T47D (cell line): ENCODE measurements around the gene STARD3.

ENCODE experiments used
- DNase-seq, 2 experiments: peaks; one replicate each; pipeline versions ENCODE4 v3.0.0 to v3.0.0-alpha.2; 2011 to 2012; ENCODE audit warnings: low read depth in 1 of 2, low spot score in 1 of 2
- JUND ChIP-seq: IDR thresholded peaks from 2 replicates; pipeline ENCODE4 v1.6.1; 2012; ENCODE audit warnings: low read depth
- in situ Hi-C: cut with HindIII; loops from 2 replicates; pipeline ENCODE4 v1.10.0; 2016; ENCODE audit warnings: low sequenced_read_pairs, low pct_unique_long_range_greater_than_20kb

The STARD3 gene

DNA sequence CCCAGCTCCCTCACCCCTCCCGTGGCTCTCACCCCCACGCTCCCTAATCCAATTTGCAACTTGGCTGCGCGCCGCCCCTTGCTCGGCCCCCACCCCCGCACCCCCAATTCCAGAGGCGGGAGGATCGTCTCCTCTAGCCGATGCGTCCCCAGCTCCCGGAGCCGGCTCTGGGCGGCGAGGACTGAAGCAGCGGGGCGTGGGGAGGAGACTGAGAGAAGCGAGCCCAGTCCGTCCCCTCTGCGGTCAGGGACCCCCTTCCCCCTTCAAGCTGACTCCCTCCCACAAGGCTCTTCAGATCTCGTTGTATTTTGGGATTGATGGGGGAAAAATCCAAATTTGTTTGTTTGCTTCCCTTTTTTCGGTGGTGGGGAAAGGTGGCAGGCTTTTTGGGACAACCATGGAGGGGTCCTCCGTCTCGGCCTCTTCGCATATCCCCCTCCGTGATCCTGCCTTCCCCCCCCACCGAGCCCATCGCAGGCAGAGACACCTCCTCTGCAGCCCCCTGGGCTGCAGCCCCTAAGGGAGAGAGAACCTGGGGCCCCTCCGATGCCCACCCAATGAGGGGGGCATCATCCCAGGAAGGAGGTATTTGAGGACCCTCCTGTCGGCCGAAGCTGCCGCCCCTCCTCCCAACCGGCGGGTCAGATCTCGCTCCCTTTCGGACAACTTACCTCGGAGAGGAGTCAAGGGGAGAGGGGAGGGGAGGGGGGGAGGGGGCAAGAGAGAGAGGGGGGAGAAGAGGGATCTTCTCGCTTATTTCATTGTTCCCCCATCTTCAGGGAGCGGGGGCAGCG, 29.7 kb upstream of the STARD3 start:
- in situ Hi-C loops, result no loop called here
- no peak for DNase-seq
- TF ChIP-seq JUND, result no peak

DNA sequence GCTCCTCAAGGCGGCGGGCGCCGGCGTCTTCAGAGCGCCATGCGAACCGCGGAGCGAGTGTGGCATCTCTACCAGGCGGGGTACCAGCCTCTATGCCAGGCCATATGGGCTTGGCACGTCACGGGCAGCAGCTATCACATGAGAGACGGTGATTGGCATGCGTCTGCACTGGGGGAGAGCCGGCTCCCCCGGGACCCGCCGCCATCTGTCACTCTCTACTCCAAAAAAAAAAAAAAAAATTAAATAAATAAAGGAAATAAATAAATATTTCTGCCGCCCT, 29.2 kb upstream of the STARD3 start, which contains the start of gene NEUROD2:
Gene NEUROD2 (minus strand): TSS at position 70 of the 280 bp plus-strand sequence. CDS start 1,321 bp downstream, outside the sequence.
- no peak for DNase-seq
- in situ Hi-C loops, result no loop called here
- TF ChIP-seq JUND, result no peak

DNA sequence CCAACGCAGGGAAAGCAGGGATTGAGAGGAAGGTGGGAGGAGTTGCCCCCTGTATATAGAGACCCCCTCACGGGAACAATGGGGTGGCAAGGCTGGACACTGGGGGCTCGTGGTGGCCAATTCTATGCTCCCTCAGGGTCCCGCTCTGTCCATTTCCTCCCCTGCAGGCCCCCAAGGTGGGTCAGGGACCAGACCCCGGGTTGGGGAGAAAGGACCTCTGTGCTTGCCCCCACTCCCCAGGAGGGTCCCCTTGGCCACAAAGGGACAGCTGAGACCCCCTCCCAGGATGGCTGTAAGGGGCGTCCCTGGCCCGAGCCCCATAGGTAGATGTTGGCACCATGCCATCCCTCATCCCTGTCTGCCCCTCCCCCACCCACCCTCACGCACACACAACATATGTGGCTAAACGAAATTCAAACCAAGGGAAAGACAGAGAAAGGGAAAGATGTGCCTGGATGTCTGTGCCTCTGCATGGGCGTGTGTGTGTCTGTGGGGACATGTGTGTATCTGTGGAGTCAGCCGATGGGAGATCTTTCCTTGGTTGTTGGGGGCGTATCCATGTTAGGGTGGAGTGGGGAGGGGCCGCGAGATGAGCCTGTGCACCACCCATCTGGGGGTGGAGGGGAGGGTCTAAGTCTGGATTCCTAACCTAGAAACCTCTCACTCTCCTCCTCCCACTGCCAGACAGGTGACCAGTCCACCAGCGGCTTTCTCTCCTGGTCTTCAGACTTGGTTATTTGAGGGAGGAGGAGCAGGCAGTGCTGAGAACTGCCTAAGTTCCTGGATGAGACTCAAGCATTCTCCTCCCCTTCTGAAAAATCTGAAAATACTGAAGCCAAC, 28.6 kb upstream of the STARD3 start:
- TF ChIP-seq JUND, result no peak

DNA sequence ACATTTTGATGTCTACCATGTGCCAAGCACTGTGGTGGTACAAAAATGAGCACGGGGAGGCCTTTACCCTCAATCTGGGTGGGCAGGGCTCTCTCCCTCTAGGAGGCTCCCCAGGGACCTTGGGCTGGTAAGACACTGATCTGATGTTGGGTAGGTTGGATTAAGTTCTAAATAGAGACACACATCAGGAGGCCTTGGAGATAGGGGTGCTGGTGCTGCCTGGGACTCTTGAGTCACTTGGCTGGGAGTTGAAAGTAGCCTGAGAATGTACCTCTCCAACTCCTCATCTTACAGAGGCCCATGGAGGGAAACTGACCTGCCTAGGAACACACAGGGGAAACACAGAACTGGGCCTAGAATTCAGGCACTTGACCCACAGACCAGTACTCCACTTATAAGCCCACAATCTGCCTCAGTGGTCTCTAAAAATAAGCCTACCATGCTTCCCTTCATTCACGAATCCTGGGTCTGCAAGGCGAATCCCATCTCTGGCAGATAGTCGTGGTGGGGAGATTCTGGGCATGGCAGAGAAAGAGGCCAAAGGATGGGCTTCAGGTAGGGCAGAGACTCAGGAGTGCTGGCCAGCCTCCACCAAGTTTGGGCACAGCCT, 27.4 kb upstream of the STARD3 start:
- TF ChIP-seq JUND, result no peak
- in situ Hi-C loops, result no loop called here
- DNase-seq, result no peak

More for the DNA sequence above, 28.6 kb upstream of the STARD3 start:
- DNase-seq, result no peak
- in situ Hi-C loops, result no loop called here

DNA sequence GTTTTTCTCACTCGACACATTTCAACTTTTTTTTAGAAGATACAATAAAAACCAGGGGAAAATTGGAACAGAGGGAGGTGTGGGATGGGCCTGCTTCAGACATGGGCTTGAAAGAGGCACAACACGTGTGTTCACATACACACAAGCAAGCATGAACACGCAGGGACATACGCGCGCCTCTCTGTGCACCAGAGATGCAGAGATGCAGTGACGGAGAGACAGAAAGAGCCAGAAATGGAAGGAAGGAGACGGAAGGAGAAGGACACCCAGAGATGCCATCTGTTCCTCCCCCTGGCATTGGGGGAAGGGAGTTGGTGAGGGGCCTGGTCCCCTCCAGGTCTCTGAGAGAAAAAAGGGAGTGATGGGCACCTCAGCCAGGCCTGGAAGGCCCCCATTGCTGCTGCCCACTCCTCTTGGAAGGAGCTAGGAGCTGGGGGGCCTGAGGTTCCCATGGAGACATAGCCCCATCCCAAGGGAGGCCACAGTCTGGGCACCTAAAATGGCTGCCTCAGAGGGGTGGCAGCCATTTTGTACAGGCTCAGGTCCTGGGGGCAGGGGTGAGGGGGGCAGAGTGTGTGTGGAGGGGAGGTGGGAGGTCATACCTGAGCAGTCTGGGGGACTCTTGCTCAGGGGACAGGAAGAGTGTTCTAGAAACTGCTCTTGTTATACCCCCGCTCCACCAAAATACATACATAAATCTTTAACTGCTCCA, 25.4 kb upstream of the STARD3 start:
- in situ Hi-C loops, result no loop called here
- no peak for TF ChIP-seq JUND
- DNase-seq, result no peak

DNA sequence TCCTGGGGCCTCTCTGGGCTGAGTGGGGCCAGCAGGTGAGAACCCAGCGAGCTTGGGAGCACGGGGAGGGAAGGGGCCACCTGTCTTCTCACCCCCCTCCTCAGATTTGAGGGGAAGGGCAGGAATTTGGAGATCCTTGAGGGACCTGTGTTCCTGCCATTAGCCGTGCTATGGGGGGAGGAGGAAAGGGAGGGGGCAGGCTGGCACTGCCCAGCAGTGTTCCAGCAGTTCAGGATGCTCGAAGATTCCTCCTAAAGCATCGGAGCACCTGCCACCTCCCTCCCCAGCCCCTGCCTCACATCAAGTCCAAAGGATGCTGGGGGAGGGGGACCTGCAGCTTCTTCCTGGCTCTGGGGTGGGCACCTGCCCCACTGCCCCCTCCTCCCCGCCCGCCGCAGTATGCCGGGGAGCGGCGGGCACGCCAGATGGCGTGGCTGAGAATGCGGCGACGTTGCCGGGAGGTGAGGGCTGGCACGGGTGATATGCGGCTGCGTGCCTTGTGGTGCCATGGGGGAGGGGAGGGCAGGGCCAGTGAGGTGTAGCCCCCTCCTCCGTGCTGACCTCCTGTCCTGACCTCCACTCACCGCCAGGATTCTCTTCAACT, 24.6 kb upstream of the STARD3 start:
- in situ Hi-C loops, result no loop called here
- no peak for DNase-seq
- TF ChIP-seq JUND, result no peak

DNA sequence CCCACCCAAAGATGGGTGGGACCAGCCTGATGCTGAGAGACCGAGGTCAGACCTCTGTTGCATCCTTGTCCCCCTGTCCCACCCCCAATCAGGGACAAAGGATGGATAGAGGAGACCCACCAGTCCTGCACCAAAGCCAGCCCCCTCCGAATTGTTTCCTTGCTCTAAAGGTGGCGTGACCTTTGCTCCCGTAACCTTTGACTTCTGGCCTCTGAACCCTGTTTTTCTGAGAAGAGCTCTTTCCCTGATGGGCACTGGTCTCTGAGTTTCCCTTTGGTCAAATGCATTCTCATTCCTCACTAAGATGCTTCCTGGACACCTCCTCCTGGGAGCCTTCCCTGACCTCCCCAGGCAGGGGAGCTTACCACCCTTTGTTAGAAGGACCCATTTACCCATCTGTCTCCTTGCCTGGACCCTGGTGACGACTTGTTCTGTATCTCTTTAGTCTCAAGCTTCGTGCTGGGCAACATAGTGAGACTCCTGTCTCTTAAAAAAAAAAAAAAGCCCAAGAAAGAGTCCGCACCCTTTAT, 23.9 kb upstream of the STARD3 start:
- DNase-seq, result no peak
- TF ChIP-seq JUND, result no peak
- in situ Hi-C loops, result no loop called here

DNA sequence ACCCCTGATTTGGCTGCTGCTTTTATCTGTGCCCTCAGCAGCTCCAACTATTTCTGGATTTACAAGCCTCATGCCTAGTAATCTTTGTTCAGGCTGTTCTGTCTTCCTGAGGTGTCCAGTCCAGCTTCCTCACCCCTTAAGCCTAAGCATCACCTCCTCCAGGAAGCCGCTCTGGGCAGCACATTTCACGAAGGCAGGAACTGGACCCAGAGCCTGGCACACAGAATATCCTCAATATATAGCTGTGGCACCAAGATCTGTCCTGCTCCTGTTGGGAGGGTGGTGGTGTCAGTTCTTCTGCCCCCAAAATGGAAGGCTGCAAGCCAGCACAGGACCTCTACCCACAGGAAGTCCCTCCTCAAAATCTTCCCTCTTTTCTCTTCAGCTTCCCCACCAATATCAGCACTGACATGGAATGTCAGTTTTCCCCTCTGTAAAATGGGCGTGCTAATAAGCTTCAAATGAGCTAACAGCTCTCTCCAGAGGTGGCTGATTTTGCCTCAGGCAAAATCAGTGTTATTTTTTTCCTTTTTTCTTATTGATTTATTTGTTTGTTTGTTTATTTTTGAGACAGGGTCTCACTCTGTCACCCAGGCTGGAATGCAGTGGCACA, 22.3 kb upstream of the STARD3 start:
- in situ Hi-C loops, result no loop called here

DNA sequence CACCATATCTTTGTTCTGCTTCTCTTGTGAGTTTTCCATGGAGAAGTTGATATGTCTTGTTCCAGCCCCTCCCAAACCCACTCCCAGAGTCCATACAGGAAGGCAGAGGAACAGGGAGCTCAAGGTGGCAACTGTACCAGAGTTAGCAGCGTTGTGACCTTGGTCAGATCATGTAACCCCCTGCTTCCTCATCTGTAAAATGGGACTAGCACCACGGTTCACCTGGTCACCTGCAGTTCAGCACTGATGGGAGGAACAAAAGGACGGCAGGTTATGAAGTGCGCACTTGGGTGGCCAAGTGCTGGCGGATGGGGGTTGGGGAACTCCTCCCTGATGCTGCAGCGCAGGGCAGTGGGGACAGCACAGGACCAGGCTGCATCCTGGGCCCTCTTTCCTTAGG, 21.5 kb upstream of the STARD3 start:
- in situ Hi-C loops, result no loop called here
- DNase-seq, result no peak
- no peak for TF ChIP-seq JUND

More for the DNA sequence above, 22.3 kb upstream of the STARD3 start:
- no peak for DNase-seq
- no peak for TF ChIP-seq JUND

DNA sequence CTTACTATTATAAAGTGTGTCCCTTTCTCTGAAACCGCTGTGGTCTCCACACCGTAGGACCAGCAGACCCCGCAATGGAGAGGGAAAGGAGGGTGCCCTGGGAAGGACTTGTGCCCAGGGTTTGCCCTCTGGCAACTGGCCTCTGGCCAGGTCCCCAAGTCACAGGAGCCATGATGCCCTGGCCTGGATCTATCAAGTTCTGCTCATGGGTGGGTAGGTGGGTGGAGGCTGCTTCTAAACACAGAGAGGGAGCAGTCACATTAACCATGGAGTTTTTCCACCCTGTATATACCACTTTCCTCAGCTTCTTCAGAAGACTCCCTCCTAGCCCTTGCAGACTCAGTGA, 19.9 kb upstream of the STARD3 start:
- in situ Hi-C loops, result no loop called here
- DNase-seq, result no peak
- TF ChIP-seq JUND, result no peak

DNA sequence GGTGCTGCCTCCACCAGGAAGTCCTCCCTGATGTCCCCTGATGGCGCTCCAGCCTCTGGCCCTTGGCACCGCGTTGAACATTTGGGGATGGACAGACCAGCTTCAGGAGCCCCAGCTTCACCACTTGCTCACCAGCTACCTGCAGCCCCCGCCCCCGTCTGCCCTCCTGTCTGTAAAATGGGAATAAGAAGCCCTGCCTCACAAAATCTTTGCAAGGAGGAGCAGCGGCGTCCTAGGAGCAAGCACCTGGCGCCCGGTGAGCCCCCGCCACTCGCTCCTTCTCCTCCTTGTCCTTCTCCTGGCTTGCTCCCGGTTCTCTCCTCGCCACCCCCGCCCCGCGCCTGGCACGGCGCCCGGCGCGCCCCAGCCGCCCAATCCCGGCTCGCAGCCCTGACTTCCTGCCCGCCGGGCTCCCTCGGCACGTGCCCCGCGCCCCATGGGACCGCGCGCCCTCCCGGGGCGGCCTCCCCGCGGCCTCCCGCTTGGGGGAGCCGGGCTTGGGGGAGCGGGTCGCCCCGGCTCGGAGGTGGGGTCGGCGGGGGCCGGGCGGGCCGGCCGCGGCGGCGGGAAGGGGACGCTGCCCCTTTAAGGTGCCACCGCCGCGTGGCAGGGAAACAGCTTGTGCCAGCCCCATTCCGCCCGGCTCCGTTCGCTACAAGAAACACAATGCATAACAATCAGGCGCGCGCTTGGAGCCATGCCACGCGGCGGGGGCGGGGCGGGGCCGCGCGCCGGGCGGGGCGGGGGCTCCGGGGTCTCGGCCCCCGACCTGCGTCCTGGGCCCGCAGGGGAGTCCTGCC, 19.3 kb upstream of the STARD3 start:
- in situ Hi-C loops, result no loop called here
- DNase-seq, result peak; percentile 87 to 92

More for the DNA sequence above, 19.3 kb upstream of the STARD3 start:
- no peak for TF ChIP-seq JUND
